Adrenal gland (tissue), 5 donors: ENCODE results near the gene ZNF473.
"Not testable (repeated sequence)": the region's sequence is repeated elsewhere in the genome, so short reads cannot be mapped to it uniquely, and the experiment has no call there.

Experiments
- POLR2A ChIP-seq, 2 donors: fragments of 450-650 bp; IDR thresholded peaks; one replicate each; pipeline ENCODE4 v1.6.1; 2017; ENCODE audit warnings: antibody characterized with exemption in 2 of 2, mild to moderate bottlenecking in 2 of 2, moderate library complexity in 1 of 2
- TF ChIP-seq, protein P1 (sequence below), 6 experiments: fragments of 450-650 bp in 4 of 6; fragments of 200-600 bp in 2 of 6; sonication (generic) in 1 of 6; IDR thresholded peaks; 1 replicate in 5 of 6; 2 replicates in 1 of 6; pipeline versions ENCODE4 v1.5.1 to v1.8.0; 2016 to 2021; ENCODE audit warnings: antibody characterized with exemption in 6 of 6, mild to moderate bottlenecking in 2 of 6, moderate library complexity in 1 of 6
- donor health status: DM: no; HTN: no; CAD: no.

DNA sequence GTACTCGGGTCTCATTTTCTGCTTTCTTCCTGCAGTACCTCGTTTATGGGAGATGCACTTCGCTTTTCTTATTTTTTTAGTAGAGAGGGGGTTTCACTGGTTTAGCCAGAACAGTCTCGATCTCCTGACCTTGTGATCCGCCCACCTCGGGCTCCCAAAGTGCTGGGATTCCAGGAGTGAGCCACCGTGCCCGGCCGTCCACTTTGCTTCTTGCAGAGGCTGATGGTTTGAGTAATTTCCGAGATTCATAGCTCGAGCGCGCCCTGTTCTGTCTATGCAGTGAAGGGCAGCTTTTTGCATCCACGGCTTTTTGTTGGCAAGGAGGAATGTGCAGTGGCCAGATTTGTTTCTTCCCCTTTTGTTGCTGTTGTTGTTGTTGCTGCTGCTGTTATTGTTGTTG, 73.1 kb downstream of the ZNF473 start:
- TF ChIP-seq, protein P1, sequence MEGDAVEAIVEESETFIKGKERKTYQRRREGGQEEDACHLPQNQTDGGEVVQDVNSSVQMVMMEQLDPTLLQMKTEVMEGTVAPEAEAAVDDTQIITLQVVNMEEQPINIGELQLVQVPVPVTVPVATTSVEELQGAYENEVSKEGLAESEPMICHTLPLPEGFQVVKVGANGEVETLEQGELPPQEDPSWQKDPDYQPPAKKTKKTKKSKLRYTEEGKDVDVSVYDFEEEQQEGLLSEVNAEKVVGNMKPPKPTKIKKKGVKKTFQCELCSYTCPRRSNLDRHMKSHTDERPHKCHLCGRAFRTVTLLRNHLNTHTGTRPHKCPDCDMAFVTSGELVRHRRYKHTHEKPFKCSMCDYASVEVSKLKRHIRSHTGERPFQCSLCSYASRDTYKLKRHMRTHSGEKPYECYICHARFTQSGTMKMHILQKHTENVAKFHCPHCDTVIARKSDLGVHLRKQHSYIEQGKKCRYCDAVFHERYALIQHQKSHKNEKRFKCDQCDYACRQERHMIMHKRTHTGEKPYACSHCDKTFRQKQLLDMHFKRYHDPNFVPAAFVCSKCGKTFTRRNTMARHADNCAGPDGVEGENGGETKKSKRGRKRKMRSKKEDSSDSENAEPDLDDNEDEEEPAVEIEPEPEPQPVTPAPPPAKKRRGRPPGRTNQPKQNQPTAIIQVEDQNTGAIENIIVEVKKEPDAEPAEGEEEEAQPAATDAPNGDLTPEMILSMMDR (IDR thresholded peaks at IDR 0.05): not testable (repeated sequence)
- TF ChIP-seq POLR2A (IDR thresholded peaks at IDR 0.05): not testable (repeated sequence)
